Stimulated activated CD4-positive, alpha-beta T cell treated with anti-CD3 and anti-CD28 coated beads, Interleukin-1b, Interleukin-23, amount 100 ng/mL, for 24 hours (primary cell): Measurements from ENCODE around the gene NEURL1.

Experiments used
- DNase-seq, 4 experiments: peaks; one replicate each; pipeline ENCODE4 v3.0.0-alpha.2; 2020; ENCODE audit warnings: low read depth in 4 of 4, low spot score in 1 of 4

NEURL1 gene

DNA sequence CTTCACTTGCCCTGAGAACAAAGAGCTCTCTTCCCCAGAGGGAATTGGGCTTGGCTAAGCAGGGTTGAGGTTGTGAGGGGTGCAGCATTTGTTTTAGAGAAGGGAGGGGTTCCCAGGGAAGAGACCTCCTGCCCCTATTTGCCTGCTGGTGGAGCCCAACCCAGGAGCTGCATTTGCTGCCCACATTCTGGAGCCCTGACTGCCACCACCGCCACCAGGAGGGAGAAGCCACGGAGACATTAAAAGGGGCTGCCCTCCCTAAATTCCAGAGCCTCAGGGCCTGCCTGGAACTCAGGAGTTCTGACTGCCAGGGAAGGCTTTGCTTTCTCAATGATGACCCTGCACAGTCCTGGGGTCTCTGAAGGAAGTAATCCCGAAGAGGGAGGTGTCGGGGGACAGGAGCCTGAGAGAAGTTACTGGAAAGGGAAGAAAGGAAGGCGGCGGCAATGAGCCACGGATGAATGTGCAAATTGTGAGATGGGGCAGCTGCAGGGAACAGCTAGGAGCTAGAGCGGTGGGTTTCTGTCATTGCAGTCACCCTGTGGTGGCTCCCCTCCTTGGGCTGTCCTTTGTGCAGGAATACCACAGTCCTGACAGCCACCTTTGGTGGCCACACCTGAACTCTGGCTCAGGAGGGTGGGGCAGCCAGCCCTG lies 51.3 kb downstream of the NEURL1 start:
- DNase-seq = no peak

DNA sequence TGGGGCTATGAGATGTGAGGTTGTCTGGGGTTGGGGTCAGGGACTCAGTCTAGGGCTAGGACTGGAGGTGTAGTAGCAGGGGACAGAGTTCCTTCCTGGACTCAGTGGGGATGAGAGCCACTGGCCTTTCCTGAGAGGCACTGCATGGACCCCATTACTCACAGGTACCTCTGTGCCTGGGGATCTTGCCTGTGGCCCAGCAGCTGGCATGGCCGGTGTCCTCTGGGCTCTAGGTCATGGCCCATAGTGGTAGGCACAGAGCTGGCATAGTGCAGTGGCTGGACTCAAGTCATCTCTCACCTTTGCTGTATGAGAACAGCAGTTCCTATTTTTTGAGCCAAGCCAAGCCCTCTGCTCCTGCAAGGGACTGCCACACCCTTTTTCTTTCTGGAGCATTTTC lies 51.9 kb downstream of the NEURL1 start:
- no peak for DNase-seq

DNA sequence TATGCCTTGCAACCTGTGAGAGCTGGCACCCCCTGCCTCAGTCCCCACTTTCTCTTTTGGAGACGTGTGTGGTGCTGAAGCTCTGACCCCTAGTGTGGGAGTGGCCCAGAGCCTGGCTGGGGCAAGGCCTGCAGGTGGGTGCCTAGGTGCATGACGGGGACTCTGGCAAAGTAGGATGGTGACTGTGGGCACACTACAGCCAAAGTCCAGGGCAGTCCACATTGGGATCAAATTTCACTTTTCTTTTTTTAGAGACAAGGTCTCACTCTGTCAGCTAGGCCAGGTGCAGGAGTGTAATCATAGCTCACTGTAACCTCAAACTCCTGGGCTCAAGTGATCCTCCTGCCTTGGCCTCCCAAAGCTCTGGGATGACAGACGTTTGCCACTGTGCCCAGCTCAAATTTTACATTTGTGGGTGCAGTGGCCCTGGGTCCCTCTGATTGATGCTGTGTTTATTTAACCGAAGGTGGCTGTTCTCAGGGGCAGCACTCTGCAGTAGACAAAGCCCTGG lies 52.3 kb downstream of the NEURL1 start:
- no peak for DNase-seq

DNA sequence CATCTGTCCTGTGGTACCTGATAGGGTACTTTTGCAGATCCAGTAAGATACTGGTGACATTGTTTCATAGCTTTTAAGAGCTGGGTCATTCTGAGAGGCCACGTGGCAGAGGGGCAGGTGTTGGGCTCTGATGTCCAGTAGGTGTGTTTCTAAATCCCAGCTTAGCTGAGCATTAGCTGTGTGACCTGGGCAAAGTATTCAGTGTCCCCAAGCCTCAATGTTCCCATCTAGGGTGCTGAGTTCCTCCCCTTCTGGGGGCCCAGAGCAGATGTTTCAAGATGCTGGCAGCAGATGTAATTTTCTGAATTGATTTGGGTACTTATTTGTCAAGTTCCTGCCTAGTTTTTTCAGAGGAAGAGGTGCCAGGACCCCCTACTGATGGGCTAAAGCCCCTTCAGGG lies 52.9 kb downstream of the NEURL1 start:
- DNase-seq = no peak

DNA sequence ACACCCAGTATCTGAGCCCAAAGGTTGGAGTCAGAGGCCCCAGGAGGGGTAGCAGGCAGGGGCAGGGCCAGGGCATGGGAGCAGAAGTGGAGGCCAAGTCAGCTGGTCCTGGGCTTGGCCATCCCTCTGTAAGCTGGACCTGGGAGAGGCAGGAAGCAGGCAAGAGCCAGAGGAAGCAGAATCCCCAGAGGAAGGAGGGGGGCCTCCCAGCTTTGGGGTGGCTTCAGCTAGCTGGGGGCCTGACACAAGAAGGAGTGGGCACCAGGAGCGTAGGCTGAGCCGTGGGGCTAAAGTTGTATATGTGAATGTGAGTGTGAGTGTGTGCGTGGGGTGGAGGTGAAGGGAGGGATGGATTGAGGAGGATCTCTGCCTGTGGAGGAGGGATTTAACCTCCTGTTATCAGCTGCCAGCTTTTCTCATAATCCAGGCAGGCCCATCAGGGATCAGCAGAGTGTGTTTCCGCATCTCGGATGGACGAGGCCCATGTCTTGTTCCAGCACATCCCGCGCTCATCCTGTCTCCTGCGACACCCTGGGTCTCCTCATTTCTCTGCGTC lies 54.0 kb downstream of the NEURL1 start:
- DNase-seq = no peak

DNA sequence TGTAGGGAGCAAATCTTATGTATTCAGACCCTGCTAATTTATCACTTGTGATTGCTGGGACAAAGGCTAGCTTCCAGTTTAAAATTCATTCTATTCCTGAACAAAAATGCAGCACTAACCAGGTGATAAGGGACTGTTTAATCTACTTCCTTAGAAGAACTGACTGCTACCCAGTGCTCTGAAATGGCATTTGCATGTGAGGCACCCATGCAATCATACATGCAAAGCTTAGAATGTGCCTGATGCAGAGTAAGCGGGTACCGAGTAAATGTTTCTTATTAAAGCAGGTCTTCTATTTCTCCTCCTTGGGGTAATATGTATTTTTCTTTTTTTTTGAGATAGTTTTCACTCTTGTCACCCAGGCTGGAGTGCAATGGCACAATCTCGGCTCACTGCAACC lies 54.5 kb downstream of the NEURL1 start:
- DNase-seq = no peak

DNA sequence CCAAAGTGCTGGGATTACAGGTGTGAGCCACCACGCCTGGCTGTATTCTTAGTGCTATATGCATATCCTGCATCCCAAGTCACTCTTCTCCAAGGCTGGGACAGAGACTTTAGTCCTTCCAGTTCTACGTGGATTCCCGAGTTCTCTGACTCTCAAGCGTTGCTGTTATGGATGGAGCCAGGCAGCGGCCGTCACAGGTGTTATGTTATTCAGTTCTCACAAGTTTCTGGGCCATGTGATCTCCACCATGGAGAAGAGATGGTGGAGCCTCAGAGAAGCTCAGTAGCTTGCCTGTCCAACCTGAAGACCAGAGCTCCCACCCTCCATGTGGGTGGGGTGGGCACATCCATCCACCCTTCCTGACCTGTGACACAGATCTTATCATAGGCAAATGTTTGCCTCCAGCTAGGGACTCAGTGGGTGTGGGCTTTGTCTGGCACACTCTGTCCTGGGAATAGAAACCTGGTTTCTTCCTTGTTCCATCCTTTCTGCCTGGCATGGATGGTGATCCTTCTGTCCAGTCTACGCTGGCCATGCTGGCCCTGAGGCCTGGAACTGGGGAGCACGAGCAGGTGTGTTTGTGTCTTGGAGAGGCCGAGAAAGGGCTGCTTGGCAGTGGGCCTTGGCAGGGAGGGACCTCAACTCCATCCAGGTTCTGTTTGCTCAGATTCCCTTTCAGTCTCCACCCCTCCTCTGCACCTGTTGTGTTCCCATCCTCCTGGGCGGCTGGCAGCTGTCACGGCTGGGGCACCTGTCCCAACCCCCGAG lies 55.3 kb downstream of the NEURL1 start:
- no peak for DNase-seq

DNA sequence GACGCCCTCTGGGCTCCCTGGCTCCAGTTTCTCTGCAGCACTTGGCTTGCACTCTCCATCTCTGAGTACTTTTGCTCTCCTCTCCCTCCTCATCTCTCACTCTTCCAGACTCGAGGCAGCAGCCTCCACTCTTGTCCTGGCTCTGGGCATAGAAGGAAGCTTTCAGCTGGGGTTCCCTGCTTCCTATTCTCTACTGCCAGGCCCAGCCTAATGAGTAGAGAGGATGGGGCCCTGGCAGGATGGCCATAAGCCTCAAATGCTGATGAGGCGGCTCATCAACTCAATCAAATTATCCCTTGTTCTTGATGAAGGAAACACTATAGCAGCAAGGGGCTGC lies 55.8 kb downstream of the NEURL1 start:
- no peak for DNase-seq

DNA sequence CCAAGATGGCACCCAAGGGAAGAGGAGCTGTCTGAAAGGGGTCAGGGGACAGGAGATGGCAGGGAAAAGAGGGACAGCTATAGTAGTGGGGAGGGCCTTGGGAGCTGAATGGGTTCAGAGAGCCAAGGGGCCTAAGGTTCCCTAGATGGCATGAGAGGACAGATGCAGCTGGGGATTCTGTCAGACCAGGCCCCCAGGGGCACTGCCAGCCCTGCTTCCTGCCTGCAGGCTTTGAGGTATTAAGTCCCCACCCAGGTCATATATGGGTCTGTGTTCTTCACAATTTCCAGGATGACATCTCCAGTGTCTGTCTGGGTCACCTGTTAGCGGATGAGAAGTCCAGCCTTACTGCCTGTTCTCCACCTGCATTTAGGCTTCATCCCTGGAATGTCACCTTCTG lies 56.7 kb downstream of the NEURL1 start:
- no peak for DNase-seq

DNA sequence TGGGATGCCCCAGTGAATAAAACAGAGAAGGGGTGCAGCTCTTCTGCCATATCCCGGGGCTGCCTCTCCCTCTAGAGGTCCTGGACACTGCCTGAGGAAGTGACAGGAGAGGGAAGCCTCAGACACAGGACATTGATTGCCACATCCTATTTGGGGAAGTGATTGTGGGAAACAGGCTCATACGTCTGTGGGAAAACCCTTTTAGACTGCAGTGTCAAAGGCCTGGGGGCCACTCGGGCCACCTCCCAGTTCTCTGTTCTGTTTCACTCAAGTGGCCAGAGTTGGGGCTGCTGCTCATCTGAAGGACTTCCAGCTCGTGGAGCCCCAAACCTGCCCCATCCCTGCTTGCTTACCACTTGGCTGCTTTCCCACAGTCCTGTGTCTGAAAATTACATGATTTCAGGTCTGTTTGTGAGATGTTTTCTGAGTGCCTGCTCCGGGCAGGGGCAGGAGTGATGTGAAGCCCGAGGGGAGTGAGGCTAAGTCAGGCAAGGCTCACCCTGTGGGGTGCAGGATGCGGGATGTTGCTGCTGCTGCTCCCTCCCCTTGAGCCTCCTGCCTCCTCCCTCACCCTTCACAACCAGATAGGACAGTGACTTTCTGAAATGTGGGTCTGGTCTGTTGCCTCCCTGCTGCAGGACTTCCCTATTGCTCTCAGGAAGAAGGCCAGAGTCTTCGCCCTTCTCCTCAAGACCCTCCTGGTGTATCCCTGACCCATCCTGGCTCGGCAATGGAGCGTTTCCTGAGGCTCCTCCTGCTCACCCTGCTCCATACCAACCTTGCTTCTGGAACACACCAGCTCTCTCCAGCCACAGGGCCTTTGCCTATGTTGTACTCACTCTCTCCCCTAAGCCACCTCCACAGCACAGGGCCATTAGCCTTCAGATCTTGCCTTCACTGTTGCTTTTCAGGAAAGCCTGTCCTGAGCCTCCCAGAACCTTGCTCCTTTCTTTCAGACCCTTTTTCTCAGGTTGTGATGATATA lies 58.4 kb downstream of the NEURL1 start:
- no peak for DNase-seq

DNA sequence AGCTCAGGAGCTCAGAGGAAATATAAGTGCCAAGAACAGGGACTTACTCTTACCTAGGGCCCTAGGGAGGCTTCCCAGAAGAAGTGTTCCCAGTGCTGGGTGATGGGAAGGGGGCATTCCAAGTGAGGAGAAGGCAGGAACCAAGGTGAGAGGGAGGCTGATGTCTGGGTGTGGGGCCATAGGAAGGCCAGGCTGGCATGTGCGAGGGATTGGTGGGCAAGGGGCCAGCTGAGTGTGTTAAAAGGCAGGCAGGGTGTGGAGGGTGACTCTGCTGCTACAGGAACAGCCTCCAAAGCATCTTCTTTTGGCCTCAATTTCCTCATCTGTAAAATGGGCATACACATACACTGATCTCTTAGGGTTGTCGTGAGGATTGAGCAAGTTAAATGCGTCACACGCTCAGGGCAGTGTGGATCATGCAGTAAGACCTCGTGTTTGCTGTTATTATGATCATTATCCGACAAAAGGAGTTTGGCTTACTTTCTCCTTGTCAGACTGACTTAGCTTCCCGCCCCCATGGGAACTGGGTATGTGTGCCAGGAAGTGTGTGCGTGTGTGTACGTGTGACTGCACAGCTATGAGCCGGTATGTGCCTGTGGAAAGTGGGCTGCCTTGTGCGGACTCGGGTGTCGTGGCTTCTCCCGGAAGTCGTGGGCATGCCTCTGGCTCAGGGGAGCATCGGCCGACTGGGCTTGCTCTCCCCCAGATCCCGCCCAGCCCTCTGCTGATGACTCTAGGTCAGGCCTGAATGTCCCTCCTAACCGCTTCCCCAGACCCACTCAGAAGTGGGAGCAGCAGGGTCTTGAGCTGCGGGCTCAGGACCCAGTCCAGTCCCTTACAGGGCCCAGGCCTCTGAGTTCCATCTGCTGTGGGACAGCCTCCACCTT lies 59.6 kb downstream of the NEURL1 start:
- no peak for DNase-seq

DNA sequence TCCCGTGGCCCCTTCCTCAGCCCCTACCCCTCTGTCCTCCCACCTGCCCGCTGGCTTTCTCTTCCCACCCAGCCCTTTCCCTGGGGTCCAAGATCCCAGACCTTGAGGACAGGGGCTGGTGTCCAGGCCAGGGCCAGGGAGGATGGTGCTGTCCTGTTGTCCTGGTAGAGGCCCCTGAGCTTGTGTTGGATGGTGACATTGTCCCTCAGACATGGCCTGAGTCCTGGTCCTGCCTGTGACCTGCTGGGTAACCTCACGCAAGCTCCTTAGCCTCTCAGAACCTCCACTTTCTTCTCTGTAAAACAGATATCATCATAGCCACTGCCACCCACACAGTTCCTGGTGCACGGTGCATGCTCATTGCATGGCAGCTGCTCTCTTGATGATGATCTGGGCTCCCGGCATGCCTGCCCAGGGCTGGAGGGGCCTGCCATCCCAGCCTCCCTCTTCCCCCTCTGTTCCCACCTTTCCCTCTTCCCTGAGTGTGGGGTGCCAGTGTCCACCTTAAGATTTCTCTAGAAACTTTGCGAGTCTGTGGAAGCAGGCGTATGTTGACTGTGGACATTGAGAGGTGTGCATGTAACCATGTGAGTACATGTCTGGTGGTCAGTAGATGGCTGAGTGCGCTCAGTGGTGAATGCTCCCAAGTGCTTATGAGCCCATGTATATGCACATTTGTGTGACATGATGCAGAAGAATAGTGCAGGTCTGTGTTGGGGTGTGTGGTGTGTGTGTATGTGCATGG lies 60.4 kb downstream of the NEURL1 start:
- peak in 1 of 4 experiments; percentile 24 for DNase-seq

DNA sequence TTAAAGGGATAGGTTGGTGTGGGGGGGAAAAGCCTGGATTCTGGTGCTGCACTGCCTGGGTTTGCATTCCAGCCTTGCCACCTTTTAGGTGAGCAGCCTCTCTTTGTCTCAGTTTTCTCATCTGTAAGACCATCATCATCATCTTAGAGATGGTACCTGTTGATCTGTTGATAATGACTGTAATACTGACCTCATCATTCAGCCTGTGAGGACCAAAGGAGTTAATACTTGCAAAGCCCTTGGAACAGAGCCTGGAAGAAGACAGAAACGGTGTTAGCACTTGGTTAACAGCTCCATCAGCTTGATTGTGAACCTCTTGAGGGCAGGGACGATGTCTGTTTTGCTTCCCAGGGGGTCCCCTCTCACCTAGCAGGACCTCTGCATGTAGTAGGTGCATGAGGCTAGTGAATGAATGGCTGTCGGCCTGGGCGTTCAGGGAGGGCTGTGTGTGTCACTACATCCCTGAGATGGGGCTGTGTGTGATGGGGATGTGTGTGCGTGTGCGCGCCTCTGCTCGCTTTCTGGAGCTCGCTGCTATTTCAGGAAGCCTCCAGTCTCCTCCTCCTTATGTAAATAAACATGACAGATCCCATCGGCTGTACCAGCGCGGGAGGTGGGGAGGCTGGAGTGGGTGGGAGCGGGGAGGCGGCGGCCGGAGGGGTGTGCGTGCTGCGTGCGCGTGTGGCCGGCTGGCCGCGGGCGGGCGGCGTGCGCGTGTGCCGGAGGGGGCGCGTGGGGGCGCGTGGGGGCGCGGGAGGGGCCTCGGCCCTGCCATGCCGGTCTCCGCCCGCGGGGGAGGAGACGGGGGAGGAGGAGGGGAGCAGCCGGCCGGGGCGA lies 61.2 kb downstream of the NEURL1 start:
- no peak for DNase-seq

DNA sequence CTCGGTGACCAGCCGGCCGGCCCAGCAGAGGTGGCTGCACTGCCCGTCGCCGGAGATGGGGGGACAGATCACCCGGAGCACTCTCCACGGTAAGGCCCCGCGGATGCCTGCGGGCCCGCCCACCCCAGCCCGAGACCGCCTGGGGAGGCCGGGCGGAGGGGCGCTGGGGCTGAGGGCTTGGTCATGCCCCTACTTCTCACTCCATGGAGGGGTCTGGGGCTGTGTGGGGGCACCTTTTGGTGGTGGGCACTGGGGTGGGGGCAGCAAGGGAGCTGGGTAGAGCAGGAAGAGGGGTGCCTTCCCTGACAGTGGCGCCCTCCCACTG lies 61.8 kb downstream of the NEURL1 start:
- no peak for DNase-seq

DNA sequence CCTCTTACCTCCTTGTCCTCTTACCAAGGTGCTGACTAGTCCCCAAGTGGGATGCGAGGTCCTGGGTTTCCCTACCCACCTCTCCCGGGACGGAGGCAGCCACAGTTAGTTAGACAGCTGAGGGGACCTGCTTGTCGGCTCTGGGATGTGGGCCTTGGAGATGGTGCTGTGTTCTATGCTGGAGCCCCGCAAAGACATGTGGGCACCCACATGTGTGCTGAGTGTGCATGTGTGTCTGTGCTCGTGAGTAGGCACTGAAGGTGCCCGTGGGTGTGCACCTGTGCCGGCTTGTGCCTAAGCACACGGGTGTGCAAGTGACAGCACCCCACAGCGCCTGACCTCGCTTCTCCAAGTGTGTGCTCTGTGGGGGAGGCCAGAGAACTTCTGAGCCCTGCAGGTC lies 62.2 kb downstream of the NEURL1 start:
- DNase-seq = no peak

DNA sequence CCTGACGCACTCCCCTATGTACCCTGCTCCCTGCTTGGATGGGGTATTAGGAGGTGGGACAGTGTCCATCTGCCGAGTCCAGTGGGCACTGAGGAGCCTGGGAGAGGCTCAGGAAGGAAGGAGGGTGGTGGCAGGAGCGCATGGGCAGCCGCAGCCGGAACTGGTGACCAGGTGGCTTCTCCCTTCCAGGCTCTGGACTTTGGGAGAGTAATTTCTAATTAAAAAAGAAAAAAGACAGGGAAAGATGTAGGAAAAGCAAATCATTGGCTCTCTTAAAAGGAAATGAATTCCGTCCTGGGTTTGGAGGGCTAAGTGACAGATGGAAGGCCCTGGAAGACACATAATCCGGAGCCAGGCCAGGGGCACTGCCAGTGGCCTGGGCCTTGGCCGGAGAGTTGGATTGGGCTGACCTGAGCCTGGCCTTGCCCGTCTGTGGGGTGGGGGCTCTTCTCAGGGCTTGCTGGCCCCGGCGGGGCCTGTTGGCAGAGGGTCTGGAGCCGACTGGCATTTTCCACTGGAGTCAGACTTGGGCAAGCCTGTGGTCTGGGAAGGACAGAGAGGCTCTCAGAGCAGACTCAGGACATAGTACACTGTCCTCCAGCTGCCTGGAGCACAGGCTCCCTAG lies 63.0 kb downstream of the NEURL1 start:
- DNase-seq = no peak

DNA sequence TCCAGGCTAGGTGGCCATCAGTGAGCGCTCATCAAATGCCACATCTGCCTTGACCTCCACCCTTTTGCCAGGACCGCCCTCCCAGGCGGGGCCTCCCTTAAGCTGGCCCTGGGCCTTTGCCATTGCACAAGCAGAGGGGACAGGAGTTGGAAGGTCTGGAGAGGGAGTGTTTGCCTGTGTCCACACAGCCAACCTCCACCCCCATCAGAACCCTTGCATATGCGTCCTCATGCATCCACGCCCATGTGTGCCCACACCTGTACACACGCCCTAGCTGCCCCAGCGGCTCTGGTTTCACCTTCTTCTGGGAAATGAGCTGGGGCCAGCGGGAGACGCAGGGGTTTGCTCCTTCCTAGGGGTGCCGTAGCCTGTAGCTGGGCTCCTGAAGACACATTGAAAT lies 64.0 kb downstream of the NEURL1 start:
- no peak for DNase-seq

DNA sequence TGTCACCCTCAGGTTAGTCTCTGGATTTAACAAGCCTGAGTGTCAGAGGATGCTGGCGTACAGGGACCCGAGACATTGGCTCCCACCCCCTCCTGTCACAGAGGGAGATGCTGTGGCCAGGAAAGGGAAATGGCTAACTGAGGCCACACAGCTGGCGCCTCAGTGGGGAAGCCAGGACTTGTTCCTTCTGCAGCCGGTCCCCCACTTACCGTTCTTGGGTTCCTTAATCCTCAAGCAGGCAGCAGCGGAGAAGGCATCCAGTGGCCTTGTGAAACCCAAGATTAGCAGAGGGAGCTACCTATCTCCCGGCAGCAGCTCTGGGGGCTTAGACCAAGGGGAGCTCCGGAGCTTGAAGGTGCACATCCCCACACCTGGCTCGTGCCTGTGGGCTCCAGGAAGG lies 65.4 kb downstream of the NEURL1 start:
- no peak for DNase-seq

DNA sequence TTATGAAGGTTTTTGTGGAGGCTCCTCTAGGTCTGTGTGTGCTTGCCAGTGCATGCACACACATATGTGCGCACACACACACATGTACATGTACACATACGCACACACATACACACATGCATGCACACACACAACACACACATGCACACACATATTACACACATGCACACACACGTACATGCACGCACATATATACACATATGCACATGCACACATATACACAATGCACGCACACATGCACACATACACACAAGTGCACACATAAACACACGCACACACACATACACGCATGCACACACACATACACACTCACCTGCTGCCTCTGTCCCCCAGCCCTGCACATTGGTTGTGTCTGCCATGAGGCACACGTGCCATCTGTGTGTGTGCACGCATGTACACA lies 66.3 kb downstream of the NEURL1 start:
- DNase-seq = no peak
